K562 (cell line): ENCODE measurements around the gene ARL4C. TPM values are rescaled to one million over a fixed set of nuclear protein-coding genes. Genes with fewer than 3 reads are reported as not detected.

Source experiments
- CCAR2 ChIP-seq: fragments of 200-400 bp; formaldehyde crosslinking; IDR thresholded peaks from 2 replicates; pipeline ENCODE4 v1.6.1; 2017; ENCODE audit warnings: mild to moderate bottlenecking, low read depth, low read length
- GATAD2B ChIP-seq: fragments of 450-650 bp; IDR thresholded peaks from 2 replicates; pipeline ENCODE4 v1.6.1; 2017; ENCODE audit warnings: mild to moderate bottlenecking, borderline replicate concordance
- IRF9 ChIP-seq: fragments of 450-650 bp; IDR thresholded peaks from 2 replicates; pipeline ENCODE4 v1.6.1; 2016; ENCODE audit warnings: missing biosample characterization, missing genetic modification characterization
- JUNB ChIP-seq: fragments of 450-650 bp; formaldehyde crosslinking; conservative IDR thresholded peaks from 2 replicates; pipeline ENCODE4 v1.4.0; 2020; ENCODE audit warnings: mild to moderate bottlenecking
- KAT2B ChIP-seq: IDR thresholded peaks from one replicate; pipeline ENCODE4 v1.6.1; 2012; ENCODE audit warnings: low read depth, mild to moderate bottlenecking, control low read depth, inconsistent platforms, low read length, moderate library complexity
- NBN ChIP-seq: fragments of 450-650 bp; IDR thresholded peaks from 2 replicates; pipeline ENCODE4 v1.6.1; 2016; ENCODE audit warnings: low read depth, mild to moderate bottlenecking
- PML ChIP-seq: IDR thresholded peaks from 2 replicates; pipeline ENCODE4 v1.6.1; 2012; ENCODE audit warnings: low read length, inconsistent platforms
- XRCC4 ChIP-seq: IDR thresholded peaks from one replicate; pipeline ENCODE4 v1.6.1; 2011; ENCODE audit not compliant: insufficient read depth, insufficient read length; ENCODE audit errors: extremely low read depth
- YBX1 ChIP-seq: fragments of 450-650 bp; IDR thresholded peaks from 2 replicates; pipeline ENCODE4 v1.7.1; 2016; ENCODE audit warnings: mild to moderate bottlenecking
- ZFP30 ChIP-seq: fragments of 250-450 bp; sonication (Bioruptor Pico); IDR thresholded peaks from 2 replicates; pipeline ENCODE4 v1.8.0; 2022; ENCODE audit warnings: moderate library complexity, mild to moderate bottlenecking, inconsistent platforms, borderline replicate concordance
- ZKSCAN1 ChIP-seq: fragments of 150-350 bp; IDR thresholded peaks from 2 replicates; pipeline ENCODE4 v1.6.1; 2016; ENCODE audit warnings: low read depth, low read length
- polyA plus RNA-seq, 8 experiments: library from polyadenylated mRNA; depleted of rRNA in 4 of 8; stranded (reverse) in 5 of 8; unstranded in 3 of 8; fragments of >200 nt; fragmentation: Nextera tagmentation in 2 of 8; fragmentation: Illumina TruSeq in 1 of 8; extraction: Ambion mirVana in 2 of 8; extraction: Trizol in 1 of 8; gene quantifications; 2 replicates each; pipeline versions ENCODE4 v1.2.1 to v1.2.3, GENCODE V29; 2011 to 2014; ENCODE audit warnings: inconsistent platforms in 1 of 8, missing spikeins in 1 of 8
- total RNA-seq, 7 experiments: library from RNA; depleted of rRNA in 6 of 7; stranded (reverse); fragments of >200 nt in 6 of 7; fragmentation: Illumina TruSeq in 2 of 7; extraction: Trizol in 2 of 7; gene quantifications; 2 replicates each; pipeline versions ENCODE4 v1.2.1 to v1.2.3, GENCODE V29; 2011 to 2021; ENCODE audit warnings: low replicate concordance in 1 of 7
- TF ChIP-seq, protein P1 (sequence below), 2 experiments: fragments of 200-800 bp in 1 of 2; sonication (Bioruptor generic) in 1 of 2; sonication (generic) in 1 of 2; formaldehyde crosslinking in 1 of 2; IDR thresholded peaks in 1 of 2; conservative IDR thresholded peaks in 1 of 2; 2 replicates each; pipeline versions ENCODE4 v1.5.0 to v1.6.1; 2016 to 2020; ENCODE audit warnings: missing compliant biosample characterization in 1 of 2, missing genetic modification characterization in 1 of 2, missing genetic modification reagents in 1 of 2

ARL4C gene
- total and polyA plus RNA-seq, 9 of the 15 experiments (the other 6 are each of a cell fraction or from before 2014, with no cell fraction given), result 0.03 to 0.11 (median 0.04) TPM; not detected in 5

- no peak for TF ChIP-seq CCAR2
- no peak for TF ChIP-seq YBX1
- no peak for TF ChIP-seq IRF9
- TF ChIP-seq XRCC4, result no peak
- no peak for TF ChIP-seq GATAD2B
- TF ChIP-seq PML, result no peak
- TF ChIP-seq, protein P1, sequence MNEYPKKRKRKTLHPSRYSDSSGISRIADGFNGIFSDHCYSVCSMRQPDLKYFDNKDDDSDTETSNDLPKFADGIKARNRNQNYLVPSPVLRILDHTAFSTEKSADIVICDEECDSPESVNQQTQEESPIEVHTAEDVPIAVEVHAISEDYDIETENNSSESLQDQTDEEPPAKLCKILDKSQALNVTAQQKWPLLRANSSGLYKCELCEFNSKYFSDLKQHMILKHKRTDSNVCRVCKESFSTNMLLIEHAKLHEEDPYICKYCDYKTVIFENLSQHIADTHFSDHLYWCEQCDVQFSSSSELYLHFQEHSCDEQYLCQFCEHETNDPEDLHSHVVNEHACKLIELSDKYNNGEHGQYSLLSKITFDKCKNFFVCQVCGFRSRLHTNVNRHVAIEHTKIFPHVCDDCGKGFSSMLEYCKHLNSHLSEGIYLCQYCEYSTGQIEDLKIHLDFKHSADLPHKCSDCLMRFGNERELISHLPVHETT (CRISPR knock-in tag; conservative IDR thresholded peaks at IDR 0.05 in 1 of 2, IDR thresholded peaks at IDR 0.05 in 1 of 2), result no peak
- no peak for TF ChIP-seq NBN
- no peak for TF ChIP-seq JUNB (CRISPR knock-in tag)
- no peak for TF ChIP-seq ZKSCAN1
- no peak for TF ChIP-seq KAT2B
- no peak for TF ChIP-seq ZFP30 (CRISPR knock-in tag)
These were observed 15.6 kb downstream of the ARL4C start (continued) for GRCh38 chr2:234481301-234481700.
